ENCODE measurements around the gene SMARCC1.

Gene SMARCC1

DNA sequence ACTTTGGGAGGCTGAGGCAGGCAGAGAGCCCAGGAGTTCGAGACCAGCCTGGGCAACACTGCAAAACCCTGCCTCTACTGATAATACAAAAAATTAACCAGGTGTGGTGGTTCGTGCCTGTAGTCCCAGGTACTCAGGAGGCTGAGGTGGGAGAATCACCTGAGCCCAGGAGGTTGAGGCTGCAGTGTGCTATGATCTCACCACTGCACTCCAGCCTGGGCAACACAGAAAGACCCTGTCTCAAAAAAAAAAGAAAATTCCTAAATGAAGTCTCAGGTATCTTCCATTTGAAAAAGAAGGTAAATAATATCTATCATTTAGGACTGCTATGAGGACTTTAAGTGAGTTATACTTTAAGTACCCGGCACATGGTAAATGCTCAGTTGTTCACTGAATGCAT lies 2.9 kb downstream of the SMARCC1 start:
- Histone ChIP-seq H3K9me3 (ENCODE audit: insufficient read depth, low read depth, low read length) (no peaks in the 10 kb centered on the region), H4K8ac (ENCODE audit: low read depth, low read length) (no peak overlapping the region), H3K4me3 (ENCODE audit: low read depth, low read length) (no peak overlapping the region), H3K4me1 (ENCODE audit: control insufficient read depth in 1 of 2, insufficient read depth in 2 of 2, low read length in 2 of 2) (peaks cover 3 to 6% of the 10 kb centered on the region in 2 experiments), H3K36me3 (ENCODE audit: control insufficient read depth in 1 of 2, insufficient read depth in 2 of 2, low read length in 2 of 2) (peaks cover 2 to 9% of the 10 kb centered on the region in 2 experiments), H3K4me2 (ENCODE audit: low read length) (no peak overlapping the region), H2BK120ac (ENCODE audit: insufficient read depth, low read length, poor library complexity) (no peak overlapping the region), H3K27ac (ENCODE audit: low read depth, low read length) (no peak overlapping the region), H3K14ac (ENCODE audit: low read length) (no peak overlapping the region), H2BK5ac (ENCODE audit: low read depth, low read length, poor library complexity) (no peak overlapping the region), H3K27me3 (ENCODE audit: insufficient read depth, low read length) (no peaks in the 10 kb centered on the region), H4K91ac (ENCODE audit: low read depth, low read length) (no peak overlapping the region), H3K18ac (ENCODE audit: low read length) (no peak overlapping the region), H3K9ac (ENCODE audit: low read length) (no peak overlapping the region), H2BK12ac (ENCODE audit: low read length) (no peak overlapping the region), H3K4ac (ENCODE audit: low read depth, low read length) (peak overlapping the region; percentile 98), H4K12ac (ENCODE audit: low read depth, low read length) (no peak overlapping the region), H3K79me1 (ENCODE audit: low read length) (peaks cover 10% of the 10 kb centered on the region), H2AFZ (ENCODE audit: insufficient read depth, low read length, poor library complexity) (no peak overlapping the region), H3K79me2 (ENCODE audit: control insufficient read depth, insufficient read depth, low read length, poor library complexity) (peaks cover 42% of the 10 kb centered on the region), H3K23ac (ENCODE audit: low read length) (no peak overlapping the region), H2AK5ac (ENCODE audit: low read length) (no peak overlapping the region)
- no CpG with 5 or more reads among the region's 3 CpGs for WGBS (ENCODE audit: extremely low coverage, insufficient coverage, insufficient read length)
- no peak for DNase-seq

DNA sequence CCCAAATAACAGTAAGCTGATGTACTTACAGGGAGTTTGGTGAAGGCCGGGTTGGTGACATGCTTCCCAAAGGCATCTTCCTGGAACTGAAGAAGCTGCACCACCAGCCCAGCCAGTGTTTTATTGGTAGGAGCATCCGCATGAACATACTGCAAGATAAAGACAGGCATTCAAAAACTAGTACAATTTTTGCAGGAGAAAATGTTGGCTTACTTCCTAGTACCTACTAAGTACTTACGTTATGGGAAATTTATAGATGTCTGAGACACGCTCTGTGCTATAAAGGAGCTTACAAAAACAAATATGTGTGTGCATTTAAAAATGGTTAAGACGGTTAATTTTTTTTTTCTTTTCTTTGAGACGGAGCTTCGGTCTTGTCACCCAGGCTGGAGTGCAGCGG lies 8.9 kb downstream of the SMARCC1 start:
- Histone ChIP-seq H3K4ac (ENCODE audit: low read depth, low read length) (peak overlapping the region; percentile 69), H2AK5ac (ENCODE audit: low read length) (no peak overlapping the region), H4K91ac (ENCODE audit: low read depth, low read length) (no peak overlapping the region), H4K12ac (ENCODE audit: low read depth, low read length) (no peak overlapping the region), H2BK5ac (ENCODE audit: low read depth, low read length, poor library complexity) (no peak overlapping the region), H3K27ac (ENCODE audit: low read depth, low read length) (no peak overlapping the region), H3K4me3 (ENCODE audit: low read depth, low read length) (no peak overlapping the region), H3K79me1 (ENCODE audit: low read length) (no peaks in the 10 kb centered on the region), H3K9ac (ENCODE audit: low read length) (no peak overlapping the region), H2BK12ac (ENCODE audit: low read length) (no peak overlapping the region), H2BK120ac (ENCODE audit: insufficient read depth, low read length, poor library complexity) (no peak overlapping the region), H3K9me3 (ENCODE audit: insufficient read depth, low read depth, low read length) (peaks cover 2% of the 10 kb centered on the region), H3K23ac (ENCODE audit: low read length) (no peak overlapping the region), H2AFZ (ENCODE audit: insufficient read depth, low read length, poor library complexity) (no peak overlapping the region), H4K8ac (ENCODE audit: low read depth, low read length) (no peak overlapping the region), H3K4me1 (ENCODE audit: control insufficient read depth in 1 of 2, insufficient read depth in 2 of 2, low read length in 2 of 2) (no peaks in the 10 kb centered on the region), H3K36me3 (ENCODE audit: control insufficient read depth in 1 of 2, insufficient read depth in 2 of 2, low read length in 2 of 2) (peaks cover 27% of the 10 kb centered on the region in 2 experiments), H3K79me2 (ENCODE audit: control insufficient read depth, insufficient read depth, low read length, poor library complexity) (peaks cover 22% of the 10 kb centered on the region), H3K14ac (ENCODE audit: low read length) (no peak overlapping the region), H3K4me2 (ENCODE audit: low read length) (no peak overlapping the region), H3K27me3 (ENCODE audit: insufficient read depth, low read length) (no peaks in the 10 kb centered on the region), H3K18ac (ENCODE audit: low read length) (no peak overlapping the region)
- DNase-seq: no peak
- no CpG with 5 or more reads among the region's 8 CpGs for WGBS (ENCODE audit: extremely low coverage, insufficient coverage, insufficient read length)

DNA sequence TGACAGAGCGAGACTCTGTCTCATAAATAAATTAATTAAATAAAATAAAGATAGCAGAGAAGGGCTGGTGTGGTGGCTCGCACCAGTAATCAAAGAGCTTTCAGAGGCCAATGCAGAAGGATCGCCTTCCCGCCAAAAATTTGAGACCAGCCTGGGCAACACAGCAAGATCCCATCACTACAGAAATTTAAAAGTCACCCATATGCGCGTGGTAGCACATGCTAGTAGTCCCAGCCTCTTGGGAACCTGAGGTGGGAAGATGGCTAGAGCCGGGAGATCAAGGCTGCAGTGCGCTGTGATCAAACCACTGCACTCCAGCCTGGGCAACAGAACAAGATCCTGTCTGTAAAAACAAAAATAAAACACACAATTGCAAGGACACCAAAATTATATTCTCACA lies 9.6 kb downstream of the SMARCC1 start:
- Histone ChIP-seq H3K36me3 (ENCODE audit: control insufficient read depth in 1 of 2, insufficient read depth in 2 of 2, low read length in 2 of 2) (peaks cover 27 to 28% of the 10 kb centered on the region in 2 experiments), H3K23ac (ENCODE audit: low read length) (no peak overlapping the region), H3K4me3 (ENCODE audit: low read depth, low read length) (no peak overlapping the region), H3K9me3 (ENCODE audit: insufficient read depth, low read depth, low read length) (peaks cover 2% of the 10 kb centered on the region), H4K8ac (ENCODE audit: low read depth, low read length) (no peak overlapping the region), H2BK5ac (ENCODE audit: low read depth, low read length, poor library complexity) (no peak overlapping the region), H3K18ac (ENCODE audit: low read length) (no peak overlapping the region), H3K27ac (ENCODE audit: low read depth, low read length) (no peak overlapping the region), H3K9ac (ENCODE audit: low read length) (no peak overlapping the region), H3K4me2 (ENCODE audit: low read length) (no peak overlapping the region), H2BK120ac (ENCODE audit: insufficient read depth, low read length, poor library complexity) (no peak overlapping the region), H3K14ac (ENCODE audit: low read length) (no peak overlapping the region), H2AK5ac (ENCODE audit: low read length) (no peak overlapping the region), H4K12ac (ENCODE audit: low read depth, low read length) (no peak overlapping the region), H3K4ac (ENCODE audit: low read depth, low read length) (peak overlapping the region; percentile 16), H2AFZ (ENCODE audit: insufficient read depth, low read length, poor library complexity) (no peak overlapping the region), H3K79me1 (ENCODE audit: low read length) (no peaks in the 10 kb centered on the region), H4K91ac (ENCODE audit: low read depth, low read length) (no peak overlapping the region), H3K27me3 (ENCODE audit: insufficient read depth, low read length) (no peaks in the 10 kb centered on the region), H3K4me1 (ENCODE audit: control insufficient read depth in 1 of 2, insufficient read depth in 2 of 2, low read length in 2 of 2) (no peaks in the 10 kb centered on the region), H2BK12ac (ENCODE audit: low read length) (no peak overlapping the region), H3K79me2 (ENCODE audit: control insufficient read depth, insufficient read depth, low read length, poor library complexity) (peaks cover 18% of the 10 kb centered on the region)
- no CpG with 5 or more reads among the region's 8 CpGs for WGBS (ENCODE audit: extremely low coverage, insufficient coverage, insufficient read length)
- no peak for DNase-seq

DNA sequence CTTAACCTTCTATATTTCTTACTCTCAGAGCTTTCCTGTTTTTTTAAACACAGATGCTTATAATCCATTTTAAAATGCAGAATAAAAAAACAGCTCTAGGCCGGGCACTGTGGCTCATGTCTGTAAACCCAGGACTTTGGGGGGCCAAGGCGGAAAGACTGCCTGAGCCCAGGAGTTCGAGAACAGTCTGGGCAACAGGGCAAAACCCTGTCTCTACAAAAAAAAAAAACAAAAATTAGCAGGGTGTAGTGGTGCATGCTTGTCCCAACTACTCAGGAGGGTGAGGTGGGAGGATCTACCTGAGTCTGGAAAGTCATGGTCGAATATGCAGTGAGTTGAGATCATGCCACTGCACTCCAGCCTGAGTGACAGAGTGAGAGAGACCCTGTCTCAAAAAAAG lies 15.5 kb downstream of the SMARCC1 start:
- no peak overlapping the region for H3K14ac ChIP-seq (ENCODE audit: low read length)
- WGBS (ENCODE audit: extremely low coverage, insufficient coverage, insufficient read length): no CpG with 5 or more reads among the region's 4 CpGs
- no peak overlapping the region for H3K18ac ChIP-seq (ENCODE audit: low read length)
- H3K4me3 ChIP-seq (ENCODE audit: low read depth, low read length): no peak overlapping the region
- H3K23ac ChIP-seq (ENCODE audit: low read length): no peak overlapping the region
- peaks cover 20 to 24% of the 10 kb centered on the region in 2 experiments for H3K36me3 ChIP-seq (ENCODE audit: control insufficient read depth in 1 of 2, insufficient read depth in 2 of 2, low read length in 2 of 2)
- H3K79me2 ChIP-seq (ENCODE audit: control insufficient read depth, insufficient read depth, low read length, poor library complexity): no peaks in the 10 kb centered on the region
- H2BK12ac ChIP-seq (ENCODE audit: low read length): no peak overlapping the region
- no peaks in the 10 kb centered on the region for H3K79me1 ChIP-seq (ENCODE audit: low read length)
- no peaks in the 10 kb centered on the region for H3K9me3 ChIP-seq (ENCODE audit: insufficient read depth, low read depth, low read length)
- H3K4me2 ChIP-seq (ENCODE audit: low read length): no peak overlapping the region
- no peak overlapping the region for H2AFZ ChIP-seq (ENCODE audit: insufficient read depth, low read length, poor library complexity)
- no peaks in the 10 kb centered on the region for H3K4me1 ChIP-seq (ENCODE audit: control insufficient read depth in 1 of 2, insufficient read depth in 2 of 2, low read length in 2 of 2)
- no peak overlapping the region for H3K9ac ChIP-seq (ENCODE audit: low read length)
- H4K8ac ChIP-seq (ENCODE audit: low read depth, low read length): no peak overlapping the region
- H3K27me3 ChIP-seq (ENCODE audit: insufficient read depth, low read length): no peaks in the 10 kb centered on the region
- no peak overlapping the region for H3K27ac ChIP-seq (ENCODE audit: low read depth, low read length)
- no peak for DNase-seq
- H4K12ac ChIP-seq (ENCODE audit: low read depth, low read length): no peak overlapping the region
- no peak overlapping the region for H2BK120ac ChIP-seq (ENCODE audit: insufficient read depth, low read length, poor library complexity)
- H2AK5ac ChIP-seq (ENCODE audit: low read length): no peak overlapping the region
- H2BK5ac ChIP-seq (ENCODE audit: low read depth, low read length, poor library complexity): no peak overlapping the region
- H4K91ac ChIP-seq (ENCODE audit: low read depth, low read length): no peak overlapping the region
- peak overlapping the region; percentile 79 for H3K4ac ChIP-seq (ENCODE audit: low read depth, low read length)

Measured in trophoblast cell (in vitro differentiated cells and primary cell).